Measurements from ENCODE around the gene OGT. TPM values are rescaled to one million over a fixed set of nuclear protein-coding genes. Genes with fewer than 3 reads are reported as not detected.
"Not testable (repeated sequence)": the region's sequence is repeated elsewhere in the genome, so short reads cannot be mapped to it uniquely, and the experiment has no call there.

Gene OGT
- total RNA-seq, 1 donor from 2014 or later = 138 TPM

DNA sequence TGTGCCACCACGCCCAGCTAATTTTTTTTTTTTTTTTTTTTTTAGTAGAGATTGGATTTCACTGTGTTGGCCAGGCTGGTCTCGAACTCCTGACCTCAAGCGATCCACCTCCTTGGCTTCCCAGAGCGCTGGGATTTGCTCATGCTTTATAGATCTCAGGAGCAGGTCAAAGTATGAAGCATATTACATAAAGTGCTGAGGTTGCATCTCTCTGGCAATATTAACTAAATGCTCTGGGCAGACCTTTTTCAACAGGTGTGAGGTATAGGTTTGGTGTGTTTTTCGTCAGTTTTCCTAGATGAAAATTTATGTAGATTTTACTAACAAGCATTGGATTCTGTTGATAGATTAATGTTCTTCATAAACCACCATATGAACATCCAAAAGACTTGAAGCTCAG, 26.0 kb downstream of the OGT start:
- TF ChIP-seq, protein P1, sequence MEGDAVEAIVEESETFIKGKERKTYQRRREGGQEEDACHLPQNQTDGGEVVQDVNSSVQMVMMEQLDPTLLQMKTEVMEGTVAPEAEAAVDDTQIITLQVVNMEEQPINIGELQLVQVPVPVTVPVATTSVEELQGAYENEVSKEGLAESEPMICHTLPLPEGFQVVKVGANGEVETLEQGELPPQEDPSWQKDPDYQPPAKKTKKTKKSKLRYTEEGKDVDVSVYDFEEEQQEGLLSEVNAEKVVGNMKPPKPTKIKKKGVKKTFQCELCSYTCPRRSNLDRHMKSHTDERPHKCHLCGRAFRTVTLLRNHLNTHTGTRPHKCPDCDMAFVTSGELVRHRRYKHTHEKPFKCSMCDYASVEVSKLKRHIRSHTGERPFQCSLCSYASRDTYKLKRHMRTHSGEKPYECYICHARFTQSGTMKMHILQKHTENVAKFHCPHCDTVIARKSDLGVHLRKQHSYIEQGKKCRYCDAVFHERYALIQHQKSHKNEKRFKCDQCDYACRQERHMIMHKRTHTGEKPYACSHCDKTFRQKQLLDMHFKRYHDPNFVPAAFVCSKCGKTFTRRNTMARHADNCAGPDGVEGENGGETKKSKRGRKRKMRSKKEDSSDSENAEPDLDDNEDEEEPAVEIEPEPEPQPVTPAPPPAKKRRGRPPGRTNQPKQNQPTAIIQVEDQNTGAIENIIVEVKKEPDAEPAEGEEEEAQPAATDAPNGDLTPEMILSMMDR (IDR thresholded peaks at IDR 0.05) = no peak
- no peak for DNase-seq (ENCODE audit: low spot score)
- H3K4me1 Mint-ChIP-seq (ENCODE audit: low read depth) = no peaks in the 10 kb centered on the region
- peaks cover 2% of the 10 kb centered on the region for H3K9me3 Mint-ChIP-seq (ENCODE audit: low read depth)
- H3K4me3 Mint-ChIP-seq (ENCODE audit: unreplicated experiment) = no peak overlapping the region
- H3K27me3 Mint-ChIP-seq (ENCODE audit: low read depth) = no peaks in the 10 kb centered on the region
- no peak overlapping the region for H3K27ac Mint-ChIP-seq (ENCODE audit: unreplicated experiment)
- H3K36me3 Mint-ChIP-seq (ENCODE audit: low read depth) = peaks cover 24% of the 10 kb centered on the region

DNA sequence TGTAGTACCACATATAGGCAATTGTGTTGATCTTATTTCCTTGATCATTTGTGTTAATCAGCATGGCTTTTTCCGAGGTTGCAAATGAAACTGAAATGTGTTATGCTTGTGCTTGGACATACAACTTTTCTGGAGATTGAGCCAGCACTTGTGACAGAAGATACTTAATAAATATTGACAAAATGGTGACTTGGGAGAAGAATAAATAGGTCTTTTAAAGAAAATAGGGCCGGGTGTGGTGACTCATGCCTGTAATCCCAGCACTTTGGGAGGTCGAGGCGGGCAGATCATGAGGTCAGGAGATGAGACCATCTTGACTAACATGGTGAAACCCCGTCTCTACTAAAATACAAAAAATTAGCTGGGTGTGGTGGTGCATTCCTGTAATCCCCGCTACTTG, 26.9 kb downstream of the OGT start:
- DNase-seq (ENCODE audit: low spot score); H3K27me3 Mint-ChIP-seq (ENCODE audit: low read depth); H3K4me3 Mint-ChIP-seq (ENCODE audit: unreplicated experiment); H3K4me1 Mint-ChIP-seq (ENCODE audit: low read depth); H3K27ac Mint-ChIP-seq (ENCODE audit: unreplicated experiment); H3K9me3 Mint-ChIP-seq (ENCODE audit: low read depth): not testable (repeated sequence)
- peaks cover 26% of the 10 kb centered on the region for H3K36me3 Mint-ChIP-seq (ENCODE audit: low read depth)

DNA sequence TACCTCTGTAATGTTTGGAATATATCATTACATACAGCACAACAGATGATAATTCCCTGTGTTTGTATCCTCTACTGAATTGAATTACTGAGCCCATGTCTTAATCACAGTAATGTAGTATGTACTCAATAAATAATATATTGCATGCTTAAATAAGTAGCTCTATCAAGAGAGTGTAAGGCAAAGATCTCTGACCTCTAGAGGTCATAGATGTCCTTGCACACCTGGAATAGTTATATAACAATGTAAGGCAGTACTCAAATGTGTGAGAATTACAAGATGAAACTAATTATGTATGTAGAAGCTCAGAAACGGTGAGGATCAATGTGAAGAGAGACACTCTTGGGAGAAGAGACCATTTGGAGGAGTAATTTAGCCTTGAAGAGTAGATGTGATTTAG, 31.0 kb downstream of the OGT start:
- no peak for DNase-seq (ENCODE audit: low spot score)
- no peak overlapping the region for H3K27ac Mint-ChIP-seq (ENCODE audit: unreplicated experiment)
- TF ChIP-seq, protein P1 (IDR thresholded peaks at IDR 0.05) = no peak
- no peaks in the 10 kb centered on the region for H3K4me1 Mint-ChIP-seq (ENCODE audit: low read depth)
- H3K36me3 Mint-ChIP-seq (ENCODE audit: low read depth) = peaks cover 28% of the 10 kb centered on the region
- no peak overlapping the region for H3K4me3 Mint-ChIP-seq (ENCODE audit: unreplicated experiment)
- no peaks in the 10 kb centered on the region for H3K27me3 Mint-ChIP-seq (ENCODE audit: low read depth)
- H3K9me3 Mint-ChIP-seq (ENCODE audit: low read depth) = peaks cover 4% of the 10 kb centered on the region

DNA sequence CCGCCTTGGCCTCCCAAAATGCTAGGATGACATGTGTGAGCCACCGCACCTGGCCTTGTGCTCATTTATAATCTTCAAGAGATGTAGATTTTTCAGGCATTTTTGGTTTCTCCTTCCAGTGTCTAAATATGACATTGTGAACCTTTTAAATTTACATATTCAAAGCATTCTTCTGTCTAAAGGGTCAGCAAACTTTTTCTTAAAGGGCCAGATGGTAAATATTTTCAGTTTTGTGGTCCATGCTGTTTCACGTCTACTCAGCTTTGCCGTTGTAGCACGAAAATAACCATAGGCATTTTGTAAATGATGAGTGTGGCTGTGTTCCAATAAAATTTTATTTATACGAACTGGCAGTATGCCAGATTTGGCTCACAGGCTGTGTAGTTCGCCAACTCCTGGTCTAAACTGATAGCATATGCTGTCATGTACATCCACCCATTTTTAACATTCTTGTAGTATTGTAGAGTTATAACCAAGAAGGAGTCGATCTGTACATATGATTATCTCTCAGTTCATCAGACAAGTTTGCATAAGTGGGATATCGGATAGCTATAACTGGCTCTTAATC, 32.7 kb downstream of the OGT start:
- Mint-ChIP-seq H3K27ac (ENCODE audit: unreplicated experiment) (no peak overlapping the region), H3K36me3 (ENCODE audit: low read depth) (peaks cover 22% of the 10 kb centered on the region), H3K4me3 (ENCODE audit: unreplicated experiment) (no peak overlapping the region), H3K9me3 (ENCODE audit: low read depth) (peaks cover 4% of the 10 kb centered on the region), H3K4me1 (ENCODE audit: low read depth) (no peaks in the 10 kb centered on the region), H3K27me3 (ENCODE audit: low read depth) (no peaks in the 10 kb centered on the region)
- TF ChIP-seq, protein P1 (IDR thresholded peaks at IDR 0.05) = no peak
- DNase-seq (ENCODE audit: low spot score) = no peak

DNA sequence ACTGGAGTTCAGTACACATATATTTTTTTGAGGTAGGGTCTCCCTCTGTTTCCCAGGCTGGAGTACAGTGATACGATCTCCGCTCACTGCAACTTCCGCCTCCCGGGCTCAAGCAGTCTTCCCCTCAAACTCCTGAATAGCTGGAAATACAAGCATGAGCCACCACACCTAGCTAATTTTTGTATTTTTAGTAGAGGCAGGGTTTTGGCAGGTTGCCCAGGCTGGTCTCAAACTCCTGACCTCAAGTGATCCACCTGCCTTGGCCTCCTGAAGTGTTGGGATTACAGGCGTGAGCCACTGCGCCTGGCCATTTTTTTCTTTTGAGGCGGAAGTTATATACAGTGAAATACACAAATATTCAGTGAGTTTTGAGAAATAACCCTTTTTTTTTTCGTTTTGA, 38.5 kb downstream of the OGT start:
- not testable (repeated sequence) for H3K27ac Mint-ChIP-seq (ENCODE audit: unreplicated experiment); DNase-seq (ENCODE audit: low spot score); H3K27me3 Mint-ChIP-seq (ENCODE audit: low read depth); H3K4me3 Mint-ChIP-seq (ENCODE audit: unreplicated experiment); H3K9me3 Mint-ChIP-seq (ENCODE audit: low read depth)
- Mint-ChIP-seq H3K36me3 (ENCODE audit: low read depth) (peaks cover 16% of the 10 kb centered on the region), H3K4me1 (ENCODE audit: low read depth) (peaks cover 13% of the 10 kb centered on the region)

DNA sequence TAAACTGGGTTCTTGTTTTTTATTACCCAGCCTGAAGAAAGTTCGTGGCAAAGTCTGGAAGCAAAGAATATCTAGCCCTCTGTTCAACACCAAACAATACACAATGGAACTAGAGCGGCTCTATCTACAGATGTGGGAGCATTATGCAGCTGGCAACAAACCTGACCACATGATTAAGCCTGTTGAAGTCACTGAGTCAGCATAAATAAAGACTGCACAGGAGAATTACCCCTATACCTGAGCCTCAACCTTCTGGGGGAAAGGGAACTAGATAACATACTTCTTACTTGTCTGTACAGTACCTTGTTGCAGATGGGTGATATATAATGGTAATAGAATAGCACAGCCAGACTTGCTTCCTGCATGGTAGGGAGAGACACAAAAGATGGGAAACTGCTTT, 40.7 kb downstream of the OGT start:
- no peak overlapping the region for H3K4me3 Mint-ChIP-seq (ENCODE audit: unreplicated experiment)
- no peak overlapping the region for H3K27ac Mint-ChIP-seq (ENCODE audit: unreplicated experiment)
- no peaks in the 10 kb centered on the region for H3K27me3 Mint-ChIP-seq (ENCODE audit: low read depth)
- no peaks in the 10 kb centered on the region for H3K9me3 Mint-ChIP-seq (ENCODE audit: low read depth)
- TF ChIP-seq, protein P1 (IDR thresholded peaks at IDR 0.05) = no peak
- DNase-seq (ENCODE audit: low spot score) = no peak
- H3K4me1 Mint-ChIP-seq (ENCODE audit: low read depth) = peaks cover 13% of the 10 kb centered on the region
- H3K36me3 Mint-ChIP-seq (ENCODE audit: low read depth) = peaks cover 12% of the 10 kb centered on the region

All from chondrocyte (in vitro differentiated cells).